Peyer's patch (tissue), 4 donors: Measurements from ENCODE around the gene RBM18.

ENCODE experiments used
- POLR2A ChIP-seq, 2 donors: fragments of 450-650 bp; IDR thresholded peaks; one replicate each; pipeline ENCODE4 v1.5.1; 2017; ENCODE audit warnings: antibody characterized with exemption in 2 of 2, mild to moderate bottlenecking in 2 of 2, moderate library complexity in 2 of 2
- TF ChIP-seq, protein P1 (sequence below), 6 experiments: fragments of 450-650 bp in 4 of 6; fragments of 200-600 bp in 2 of 6; sonication (generic) in 1 of 6; IDR thresholded peaks; one replicate each; pipeline ENCODE4 v1.5.1; 2017 to 2019; ENCODE audit warnings: antibody characterized with exemption in 6 of 6, mild to moderate bottlenecking in 3 of 6, moderate library complexity in 1 of 6

DNA sequence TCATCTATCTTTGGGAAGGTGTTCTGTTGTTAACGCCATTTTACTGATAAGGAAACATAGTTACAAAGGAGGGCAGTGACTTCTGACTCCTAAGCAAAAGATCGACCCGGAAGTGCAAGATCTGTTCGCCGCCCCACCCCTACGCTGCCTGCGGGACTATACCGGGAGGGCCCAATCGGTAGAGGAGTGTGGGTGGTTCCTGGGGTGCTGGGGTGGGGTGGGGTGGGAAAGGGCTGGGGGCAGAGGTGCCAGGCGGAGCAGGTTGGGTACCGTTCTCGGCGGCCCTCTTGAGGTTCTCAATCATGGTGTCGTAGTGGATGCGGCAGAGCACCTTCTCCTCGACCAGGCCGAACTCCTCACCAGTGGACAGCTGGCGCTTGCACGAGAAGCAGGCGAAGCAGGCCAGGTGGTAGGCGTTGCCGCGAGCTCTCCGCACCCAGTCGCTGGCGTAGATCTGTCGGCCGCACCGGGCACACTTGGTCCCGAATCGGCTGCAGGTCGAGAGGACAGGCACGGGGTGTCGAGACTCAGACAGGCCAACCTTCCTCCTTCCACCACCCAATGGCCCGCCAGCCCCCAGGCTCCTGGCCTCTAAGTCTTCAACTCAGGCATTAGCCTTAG lies 47.7 kb downstream of the RBM18 start:
- TF ChIP-seq, protein P1, sequence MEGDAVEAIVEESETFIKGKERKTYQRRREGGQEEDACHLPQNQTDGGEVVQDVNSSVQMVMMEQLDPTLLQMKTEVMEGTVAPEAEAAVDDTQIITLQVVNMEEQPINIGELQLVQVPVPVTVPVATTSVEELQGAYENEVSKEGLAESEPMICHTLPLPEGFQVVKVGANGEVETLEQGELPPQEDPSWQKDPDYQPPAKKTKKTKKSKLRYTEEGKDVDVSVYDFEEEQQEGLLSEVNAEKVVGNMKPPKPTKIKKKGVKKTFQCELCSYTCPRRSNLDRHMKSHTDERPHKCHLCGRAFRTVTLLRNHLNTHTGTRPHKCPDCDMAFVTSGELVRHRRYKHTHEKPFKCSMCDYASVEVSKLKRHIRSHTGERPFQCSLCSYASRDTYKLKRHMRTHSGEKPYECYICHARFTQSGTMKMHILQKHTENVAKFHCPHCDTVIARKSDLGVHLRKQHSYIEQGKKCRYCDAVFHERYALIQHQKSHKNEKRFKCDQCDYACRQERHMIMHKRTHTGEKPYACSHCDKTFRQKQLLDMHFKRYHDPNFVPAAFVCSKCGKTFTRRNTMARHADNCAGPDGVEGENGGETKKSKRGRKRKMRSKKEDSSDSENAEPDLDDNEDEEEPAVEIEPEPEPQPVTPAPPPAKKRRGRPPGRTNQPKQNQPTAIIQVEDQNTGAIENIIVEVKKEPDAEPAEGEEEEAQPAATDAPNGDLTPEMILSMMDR (IDR thresholded peaks at IDR 0.05): no peak
- no peak for TF ChIP-seq POLR2A (IDR thresholded peaks at IDR 0.05)
